ENCODE data around the gene THAP4. TPM values are rescaled to one million over a fixed set of nuclear protein-coding genes. Genes with fewer than 3 reads are reported as not detected.

THAP4 gene
- total and polyA plus RNA-seq, 2 of the 13 experiments (the other 11 are each of a cell fraction or from before 2014, with no cell fraction given): 59.7 to 75.7 TPM

DNA sequence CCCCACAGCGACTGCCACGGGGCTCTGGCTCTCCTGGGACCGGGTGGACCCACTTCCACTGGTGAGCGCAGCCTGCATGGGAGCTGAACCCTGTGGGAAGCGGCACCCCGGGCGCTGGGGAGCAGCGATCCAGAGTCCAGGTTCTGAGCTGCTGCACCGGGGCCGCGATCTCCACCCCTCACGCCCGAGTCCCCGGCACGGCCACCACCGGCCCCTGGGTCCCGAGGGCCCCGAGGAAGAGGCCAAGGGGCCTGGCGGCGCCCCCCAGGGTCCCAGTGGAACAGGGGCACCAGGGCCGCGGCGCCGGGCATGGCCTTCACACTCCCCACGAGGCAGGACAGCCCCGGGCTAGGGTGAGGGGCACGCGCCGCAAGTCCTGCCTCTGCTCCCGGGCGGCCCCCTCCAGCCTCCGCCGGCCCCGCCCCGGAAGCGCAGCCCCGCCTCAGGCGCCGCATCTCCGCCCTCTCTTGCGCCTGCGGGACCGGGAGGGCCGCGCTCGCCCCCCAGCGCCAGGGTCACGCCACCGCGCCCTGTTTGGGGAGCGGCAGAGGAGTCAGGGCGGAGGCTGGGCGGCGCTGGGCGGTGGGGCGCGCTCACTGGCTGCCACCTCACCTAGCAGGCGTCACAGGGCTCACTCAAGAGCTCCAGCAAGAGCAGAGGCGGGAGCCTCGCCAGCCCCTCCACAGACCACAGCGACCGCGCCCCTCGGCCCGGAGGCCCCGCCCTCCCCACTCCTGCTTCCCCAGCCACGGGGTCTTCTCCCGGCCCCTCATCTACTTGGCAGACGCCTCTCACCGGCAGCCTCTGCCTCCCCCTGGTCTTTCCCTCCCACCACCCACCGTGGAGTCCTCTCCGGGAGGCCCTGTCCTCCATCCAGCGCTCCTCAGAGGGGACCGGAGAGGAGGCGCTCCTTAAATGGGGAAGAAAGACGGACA lies 26.8 kb downstream of the THAP4 start (continued):
- peak; percentile 76; the same call in 1 of the 2 replicates for TF ChIP-seq IRF2 (CRISPR knock-in tag; IDR thresholded peaks at IDR 0.05)
- TF ChIP-seq, protein P1, sequence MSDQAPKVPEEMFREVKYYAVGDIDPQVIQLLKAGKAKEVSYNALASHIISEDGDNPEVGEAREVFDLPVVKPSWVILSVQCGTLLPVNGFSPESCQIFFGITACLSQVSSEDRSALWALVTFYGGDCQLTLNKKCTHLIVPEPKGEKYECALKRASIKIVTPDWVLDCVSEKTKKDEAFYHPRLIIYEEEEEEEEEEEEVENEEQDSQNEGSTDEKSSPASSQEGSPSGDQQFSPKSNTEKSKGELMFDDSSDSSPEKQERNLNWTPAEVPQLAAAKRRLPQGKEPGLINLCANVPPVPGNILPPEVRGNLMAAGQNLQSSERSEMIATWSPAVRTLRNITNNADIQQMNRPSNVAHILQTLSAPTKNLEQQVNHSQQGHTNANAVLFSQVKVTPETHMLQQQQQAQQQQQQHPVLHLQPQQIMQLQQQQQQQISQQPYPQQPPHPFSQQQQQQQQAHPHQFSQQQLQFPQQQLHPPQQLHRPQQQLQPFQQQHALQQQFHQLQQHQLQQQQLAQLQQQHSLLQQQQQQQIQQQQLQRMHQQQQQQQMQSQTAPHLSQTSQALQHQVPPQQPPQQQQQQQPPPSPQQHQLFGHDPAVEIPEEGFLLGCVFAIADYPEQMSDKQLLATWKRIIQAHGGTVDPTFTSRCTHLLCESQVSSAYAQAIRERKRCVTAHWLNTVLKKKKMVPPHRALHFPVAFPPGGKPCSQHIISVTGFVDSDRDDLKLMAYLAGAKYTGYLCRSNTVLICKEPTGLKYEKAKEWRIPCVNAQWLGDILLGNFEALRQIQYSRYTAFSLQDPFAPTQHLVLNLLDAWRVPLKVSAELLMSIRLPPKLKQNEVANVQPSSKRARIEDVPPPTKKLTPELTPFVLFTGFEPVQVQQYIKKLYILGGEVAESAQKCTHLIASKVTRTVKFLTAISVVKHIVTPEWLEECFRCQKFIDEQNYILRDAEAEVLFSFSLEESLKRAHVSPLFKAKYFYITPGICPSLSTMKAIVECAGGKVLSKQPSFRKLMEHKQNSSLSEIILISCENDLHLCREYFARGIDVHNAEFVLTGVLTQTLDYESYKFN (CRISPR knock-in tag; conservative IDR thresholded peaks at IDR 0.05): peak; percentile 78
- TF ChIP-seq ZNF773 (CRISPR knock-in tag; IDR thresholded peaks at IDR 0.05; ENCODE audit: borderline replicate concordance): peak; percentile 46; the same call in 1 of the 2 replicates
- peak; percentile 26 for TF ChIP-seq ZNF33B (CRISPR knock-in tag; IDR thresholded peaks at IDR 0.05)
- peak; percentile 66 for TF ChIP-seq PHF20 (CRISPR knock-in tag; IDR thresholded peaks at IDR 0.05)
- peak; percentile 91 for TF ChIP-seq REPIN1 (CRISPR knock-in tag; IDR thresholded peaks at IDR 0.05; ENCODE audit: borderline replicate concordance, low read depth)
- TF ChIP-seq AKAP8 (CRISPR knock-in tag; IDR thresholded peaks at IDR 0.05): peak; percentile 91
- TF ChIP-seq ARNT2 (CRISPR knock-in tag; IDR thresholded peaks at IDR 0.05; ENCODE audit: low read depth): peak; percentile 95
- TF ChIP-seq SMAD3 (CRISPR knock-in tag; IDR thresholded peaks at IDR 0.05): peak; percentile 41; the same call in 1 of the 2 replicates
- peak; percentile 31; the same call in 1 of the 2 replicates for TF ChIP-seq GATAD2A (CRISPR knock-in tag; IDR thresholded peaks at IDR 0.05)
- peak; percentile 83 for TF ChIP-seq HOXA5 (CRISPR knock-in tag; IDR thresholded peaks at IDR 0.05)
- TF ChIP-seq, protein P2, sequence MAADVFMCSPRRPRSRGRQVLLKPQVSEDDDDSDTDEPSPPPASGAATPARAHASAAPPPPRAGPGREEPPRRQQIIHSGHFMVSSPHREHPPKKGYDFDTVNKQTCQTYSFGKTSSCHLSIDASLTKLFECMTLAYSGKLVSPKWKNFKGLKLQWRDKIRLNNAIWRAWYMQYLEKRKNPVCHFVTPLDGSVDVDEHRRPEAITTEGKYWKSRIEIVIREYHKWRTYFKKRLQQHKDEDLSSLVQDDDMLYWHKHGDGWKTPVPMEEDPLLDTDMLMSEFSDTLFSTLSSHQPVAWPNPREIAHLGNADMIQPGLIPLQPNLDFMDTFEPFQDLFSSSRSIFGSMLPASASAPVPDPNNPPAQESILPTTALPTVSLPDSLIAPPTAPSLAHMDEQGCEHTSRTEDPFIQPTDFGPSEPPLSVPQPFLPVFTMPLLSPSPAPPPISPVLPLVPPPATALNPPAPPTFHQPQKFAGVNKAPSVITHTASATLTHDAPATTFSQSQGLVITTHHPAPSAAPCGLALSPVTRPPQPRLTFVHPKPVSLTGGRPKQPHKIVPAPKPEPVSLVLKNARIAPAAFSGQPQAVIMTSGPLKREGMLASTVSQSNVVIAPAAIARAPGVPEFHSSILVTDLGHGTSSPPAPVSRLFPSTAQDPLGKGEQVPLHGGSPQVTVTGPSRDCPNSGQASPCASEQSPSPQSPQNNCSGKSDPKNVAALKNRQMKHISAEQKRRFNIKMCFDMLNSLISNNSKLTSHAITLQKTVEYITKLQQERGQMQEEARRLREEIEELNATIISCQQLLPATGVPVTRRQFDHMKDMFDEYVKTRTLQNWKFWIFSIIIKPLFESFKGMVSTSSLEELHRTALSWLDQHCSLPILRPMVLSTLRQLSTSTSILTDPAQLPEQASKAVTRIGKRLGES (CRISPR knock-in tag; IDR thresholded peaks at IDR 0.05; ENCODE audit: borderline replicate concordance): peak; percentile 64; the same call in 1 of the 2 replicates
- peak; percentile 29; the same call in 1 of the 2 replicates for TF ChIP-seq SIN3B (IDR thresholded peaks at IDR 0.05; ENCODE audit: low read length)
- TF ChIP-seq, protein P3, sequence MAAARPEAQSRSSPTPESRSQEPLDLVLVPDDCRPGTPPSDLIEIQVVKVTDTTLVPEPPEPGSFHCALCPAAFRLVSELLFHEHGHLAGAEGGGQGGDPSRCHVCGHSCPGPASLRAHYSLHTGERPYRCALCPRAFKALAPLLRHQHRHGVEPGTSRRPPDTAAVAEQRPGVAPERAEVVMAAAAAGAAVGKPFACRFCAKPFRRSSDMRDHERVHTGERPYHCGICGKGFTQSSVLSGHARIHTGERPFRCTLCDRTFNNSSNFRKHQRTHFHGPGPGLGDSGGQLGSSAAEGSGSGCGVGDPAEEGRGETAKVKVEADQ (CRISPR knock-in tag; IDR thresholded peaks at IDR 0.05; ENCODE audit: borderline replicate concordance): peak; percentile 15; the same call in 1 of the 2 replicates
- no peak for TF ChIP-seq TBP (CRISPR knock-in tag; IDR thresholded peaks at IDR 0.05)
- TF ChIP-seq DNMT3B (CRISPR knock-in tag; conservative IDR thresholded peaks at IDR 0.05): no peak
- 0 out of 2 replicates have a peak, but pooled peaks have one; percentile 19 for TF ChIP-seq ZNF543 (CRISPR knock-in tag; IDR thresholded peaks at IDR 0.05)
- TF ChIP-seq ZNF670 (CRISPR knock-in tag; IDR thresholded peaks at IDR 0.05; ENCODE audit: borderline replicate concordance): peak; percentile 84; the same call in 1 of the 2 replicates
- TF ChIP-seq CBX1 (IDR thresholded peaks at IDR 0.05; ENCODE audit: low read depth): peak; percentile 25
- TF ChIP-seq SP2 (CRISPR knock-in tag; IDR thresholded peaks at IDR 0.05): peak; percentile 65
- TF ChIP-seq CHCHD3 (CRISPR knock-in tag; IDR thresholded peaks at IDR 0.05): no peak
- TF ChIP-seq NPAS2 (CRISPR knock-in tag; IDR thresholded peaks at IDR 0.05; ENCODE audit: borderline replicate concordance): no peak
- TF ChIP-seq ZNF446 (CRISPR knock-in tag; IDR thresholded peaks at IDR 0.05): peak; percentile 88
